HG02798 (cell line): Measurements from ENCODE around the gene PGRMC1.
"Not testable (repeated sequence)": the region's sequence is repeated elsewhere in the genome, so short reads cannot be mapped to it uniquely, and the experiment has no call there.

Experiments used
- ATAC-seq: cut with Tn5 transposase; IDR thresholded peaks from one replicate; pipeline ENCODE4 v1.9.1; 2021; ENCODE audit warnings: mild to moderate bottlenecking; ENCODE audit not compliant: unreplicated experiment, poor library complexity

The PGRMC1 gene

GRCh38 chrX:119230850-119231249, 5.2 kb upstream of the PGRMC1 start:
- no peak for ATAC-seq

DNA sequence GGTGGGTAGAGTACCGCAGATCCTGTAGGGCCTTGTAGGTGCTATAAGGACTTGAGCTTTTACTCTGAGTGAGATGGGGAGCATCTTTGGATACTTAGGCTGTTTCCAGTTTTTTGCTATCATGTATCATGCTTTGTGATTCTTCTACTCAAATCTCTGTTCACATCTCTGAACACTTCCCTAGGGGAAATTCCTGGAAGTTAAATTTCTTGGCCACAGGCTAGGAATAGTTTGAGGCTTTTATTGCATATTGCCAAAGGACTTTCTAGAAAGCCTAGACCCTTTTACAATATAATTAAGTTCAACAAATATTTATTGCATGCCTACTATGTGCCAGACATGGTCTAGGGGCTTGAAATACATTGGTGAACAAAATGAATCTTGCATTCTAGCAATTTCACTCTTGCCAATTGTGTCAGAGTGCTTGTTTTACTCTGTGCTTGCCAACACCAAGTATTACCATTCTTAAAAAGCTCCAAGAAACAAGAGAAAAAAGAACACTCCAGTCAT, 4.1 kb upstream of the PGRMC1 start:
- ATAC-seq, result no peak

- no peak for ATAC-seq
Measured at GRCh38 chrX:119235051-119235511, 1.0 kb upstream of the PGRMC1 start.

DNA sequence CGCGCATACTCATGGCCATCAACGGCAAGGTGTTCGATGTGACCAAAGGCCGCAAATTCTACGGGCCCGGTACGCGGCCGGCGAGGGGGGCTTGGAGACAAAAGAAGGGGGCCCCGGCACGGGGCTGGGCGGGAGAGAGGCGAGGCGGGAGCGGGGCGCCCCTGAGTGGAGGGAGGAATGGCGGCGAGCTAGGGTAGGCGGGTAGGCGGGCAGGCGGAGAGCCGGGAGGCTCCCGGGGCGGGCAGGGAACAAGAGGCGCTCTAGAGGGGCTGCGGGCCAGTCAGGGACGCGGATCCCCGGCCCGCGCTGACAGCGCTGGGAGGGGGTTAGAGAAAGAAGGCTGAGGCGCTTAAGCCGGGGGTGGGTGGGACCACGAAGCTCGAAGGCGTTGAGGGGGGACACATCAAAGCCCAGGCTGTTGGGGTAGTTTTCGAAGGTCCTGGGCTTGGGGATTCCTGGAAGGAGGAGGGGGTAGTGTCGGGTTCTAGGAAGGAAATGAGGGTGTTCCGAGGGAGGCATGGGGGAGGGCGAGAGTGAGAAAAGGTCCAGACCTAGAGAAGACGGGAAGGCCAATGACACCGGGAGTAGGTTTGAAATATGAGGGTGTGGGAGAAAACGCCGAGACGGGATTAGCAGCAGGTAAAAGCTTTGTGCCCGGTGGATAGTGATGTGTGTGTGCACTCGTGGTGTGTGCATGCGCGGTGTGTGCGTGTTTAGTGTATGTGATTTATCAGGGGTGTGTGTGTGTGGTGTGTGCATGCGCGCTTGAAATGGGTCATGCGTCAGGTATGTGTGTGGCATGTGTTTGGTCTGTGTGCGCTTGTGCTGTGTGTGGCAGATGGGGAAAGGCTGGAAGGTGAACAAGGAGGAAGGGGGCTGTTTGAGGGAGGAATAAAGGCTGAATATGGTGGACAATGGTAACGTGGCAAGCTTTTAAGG, 807 bp downstream of the PGRMC1 start:
- peak; percentile 25 for ATAC-seq

DNA sequence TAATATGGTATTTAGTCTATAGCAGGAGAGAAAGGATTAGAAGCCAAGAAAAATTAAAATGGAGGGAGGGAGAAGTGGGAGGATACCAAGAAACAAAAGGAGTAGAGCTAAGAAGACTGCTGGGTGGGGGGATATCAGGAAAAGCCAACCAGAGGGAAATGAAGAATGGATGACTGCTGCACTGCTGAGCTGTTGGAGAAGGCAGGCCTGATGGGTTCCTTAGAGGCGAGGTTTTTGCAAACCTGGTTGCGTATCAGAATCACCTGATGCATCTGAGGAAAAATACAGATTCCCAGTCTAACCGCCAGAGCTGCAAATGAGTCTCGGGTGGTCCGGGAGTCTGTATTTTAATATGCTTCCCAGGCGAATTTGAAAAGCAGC, 1.5 kb downstream of the PGRMC1 start:
- no peak for ATAC-seq

GRCh38 chrX:119238557-119238956, 2.5 kb downstream of the PGRMC1 start:
- ATAC-seq, result no peak

DNA sequence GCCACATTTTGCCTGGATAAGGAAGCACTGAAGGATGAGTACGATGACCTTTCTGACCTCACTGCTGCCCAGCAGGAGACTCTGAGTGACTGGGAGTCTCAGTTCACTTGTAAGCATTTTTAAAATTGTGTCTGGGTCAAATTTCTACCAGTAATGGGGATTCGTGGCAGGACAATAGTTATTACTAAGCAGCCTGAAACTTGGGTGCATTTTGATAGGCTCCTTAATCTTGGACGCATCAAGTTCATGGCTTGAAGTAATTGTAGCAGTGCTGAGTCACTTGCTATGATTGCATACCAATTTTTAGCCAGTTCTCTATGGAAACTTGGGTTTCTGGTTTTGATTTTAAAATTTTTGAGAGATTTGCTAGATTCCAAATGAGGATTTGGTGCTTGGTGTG, 4.3 kb downstream of the PGRMC1 start:
- no peak for ATAC-seq

- no peak for ATAC-seq
Measured at GRCh38 chrX:119247702-119248101, 11.6 kb downstream of the PGRMC1 start.

GRCh38 chrX:119249891-119250290, 13.8 kb downstream of the PGRMC1 start:
- no peak for ATAC-seq

DNA sequence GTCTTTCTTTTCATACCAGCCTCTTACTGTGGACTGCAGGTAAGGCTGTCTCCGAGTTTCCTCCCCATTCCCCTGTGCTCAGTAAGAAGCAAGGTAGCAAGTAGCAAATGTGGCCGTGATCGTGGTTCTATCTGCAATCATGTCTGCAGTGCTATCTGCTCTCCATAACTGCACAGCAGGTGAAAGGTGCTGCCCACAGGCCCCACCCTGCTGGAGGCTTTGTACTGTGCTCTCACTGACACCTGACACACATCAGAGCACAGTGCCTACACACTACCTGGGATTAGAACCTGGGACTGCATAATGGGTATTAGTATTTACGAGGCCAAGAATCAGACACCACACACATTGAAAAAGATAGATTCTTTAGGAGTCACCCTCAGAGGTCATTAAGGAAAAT, 15.3 kb downstream of the PGRMC1 start:
- ATAC-seq, result no peak

- ATAC-seq, result no peak
Measured at GRCh38 chrX:119252716-119253115, 16.6 kb downstream of the PGRMC1 start.

- ATAC-seq, result no peak
Measured at GRCh38 chrX:119266364-119266995, 30.4 kb downstream of the PGRMC1 start.

DNA sequence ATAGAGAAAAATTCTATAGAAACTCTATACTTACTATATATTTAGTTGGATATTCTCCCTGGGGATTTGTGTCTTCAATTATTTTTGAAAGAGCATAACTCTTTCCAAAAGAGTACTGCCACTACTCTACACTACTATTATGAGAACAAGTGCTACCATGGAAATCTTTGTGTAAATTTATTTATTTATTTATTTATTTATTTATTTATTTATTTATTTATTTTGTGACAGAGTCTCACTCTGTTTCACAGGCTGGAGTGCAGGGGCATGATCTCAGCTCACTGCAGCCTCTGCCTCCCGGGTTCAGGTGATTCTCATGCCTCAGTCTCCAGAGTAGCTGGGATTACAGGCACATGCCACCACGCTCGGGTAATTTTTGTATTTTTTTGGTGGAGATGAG, 31.0 kb downstream of the PGRMC1 start:
- not testable (repeated sequence) for ATAC-seq

- no peak for ATAC-seq
Measured at GRCh38 chrX:119272882-119273419, 36.9 kb downstream of the PGRMC1 start.

DNA sequence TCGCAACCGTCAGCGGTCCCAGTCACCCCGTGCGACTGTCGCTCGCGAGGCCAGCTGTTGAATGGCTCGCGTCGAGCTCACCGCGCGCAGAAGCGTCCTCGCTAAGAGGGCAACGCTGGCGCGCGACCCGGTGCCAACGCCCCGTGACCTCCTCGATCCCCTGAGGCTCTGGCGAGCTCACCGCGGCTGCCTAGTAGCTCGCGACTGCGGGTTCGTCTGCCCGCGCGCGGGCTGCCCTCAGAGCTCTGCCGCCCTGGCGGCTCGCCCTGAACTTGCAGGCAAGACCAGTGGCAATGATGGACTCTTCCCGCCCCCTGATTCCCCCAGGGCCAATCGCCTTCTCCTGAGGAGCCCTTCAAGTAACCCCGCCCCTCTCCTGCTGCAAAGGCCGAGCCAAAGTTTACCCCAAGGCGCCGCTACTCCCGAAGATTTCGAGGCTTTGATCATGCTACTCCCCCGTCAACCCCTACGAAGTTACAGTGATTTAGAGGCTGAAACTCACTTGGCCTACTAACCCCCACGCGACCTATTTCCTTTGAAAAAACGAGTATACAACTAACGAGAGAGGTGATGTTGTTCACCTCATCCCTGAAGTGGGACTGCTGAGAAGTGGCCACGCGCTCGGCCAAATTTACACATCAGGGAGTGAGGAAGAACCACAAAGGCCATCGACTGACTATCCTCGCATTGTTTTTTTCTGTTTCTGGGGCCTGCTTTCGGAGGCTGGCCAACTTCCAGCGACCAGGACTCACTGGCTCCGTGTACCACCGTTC, 37.5 kb downstream of the PGRMC1 start:
- ATAC-seq, result peak; percentile 66

- ATAC-seq, result not testable (repeated sequence)
Measured at GRCh38 chrX:119282347-119282746, 46.3 kb downstream of the PGRMC1 start.

GRCh38 chrX:119288890-119289393, 52.9 kb downstream of the PGRMC1 start:
- no peak for ATAC-seq

GRCh38 chrX:119290476-119290875, 54.4 kb downstream of the PGRMC1 start:
- no peak for ATAC-seq

DNA sequence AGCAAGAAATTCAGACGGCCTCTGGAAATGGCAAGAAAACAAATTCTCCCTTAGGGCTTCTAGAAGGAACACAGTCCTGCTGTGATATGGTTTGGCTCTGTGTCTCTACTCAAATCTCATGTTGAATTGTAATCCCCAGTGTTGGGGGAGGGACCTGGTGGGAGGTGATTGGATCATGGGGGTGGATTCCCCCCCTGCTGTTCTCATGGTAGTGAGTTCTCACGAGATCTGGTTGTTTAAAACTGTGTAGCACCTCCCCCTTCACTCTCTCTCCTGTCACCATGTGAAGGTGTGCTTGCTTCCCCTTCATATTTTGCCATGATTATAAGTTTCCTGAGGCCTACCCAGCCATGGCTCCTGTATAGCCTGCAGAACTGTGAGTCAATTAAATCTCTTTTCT, 55.2 kb downstream of the PGRMC1 start:
- ATAC-seq, result not testable (repeated sequence)

DNA sequence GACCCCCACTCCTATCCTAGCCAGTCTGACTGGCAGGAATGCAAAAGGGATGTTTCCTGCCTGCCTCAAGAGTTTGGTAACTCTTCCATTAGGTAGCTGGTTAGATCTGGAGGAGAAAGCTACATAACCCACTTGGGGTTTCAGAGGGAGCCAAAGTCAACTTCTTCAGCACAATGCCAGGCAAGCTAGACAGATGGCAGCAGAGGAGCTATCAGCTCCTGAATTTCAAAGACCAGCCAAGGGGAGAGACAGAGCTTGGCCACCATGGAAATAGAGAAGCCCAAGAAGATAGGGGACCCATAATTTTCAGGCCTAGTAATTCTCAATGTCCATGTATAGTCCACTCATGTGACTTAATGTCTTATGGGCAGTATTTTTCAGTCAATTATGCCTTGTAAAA, 56.4 kb downstream of the PGRMC1 start:
- no peak for ATAC-seq
